Stromal cell of bone marrow (primary cell): ENCODE results near the gene PHLDA3.
A peak's percentile ranks its signal among the peaks of the same experiment; 100 is the strongest.
"Not testable (repeated sequence)": the region's sequence is repeated elsewhere in the genome, so short reads cannot be mapped to it uniquely, and the experiment has no call there.

Source experiments
- DNase-seq: peaks from one replicate; pipeline ENCODE4 v3.0.0-alpha.2; 2012; ENCODE audit warnings: low read depth

The PHLDA3 gene

DNA sequence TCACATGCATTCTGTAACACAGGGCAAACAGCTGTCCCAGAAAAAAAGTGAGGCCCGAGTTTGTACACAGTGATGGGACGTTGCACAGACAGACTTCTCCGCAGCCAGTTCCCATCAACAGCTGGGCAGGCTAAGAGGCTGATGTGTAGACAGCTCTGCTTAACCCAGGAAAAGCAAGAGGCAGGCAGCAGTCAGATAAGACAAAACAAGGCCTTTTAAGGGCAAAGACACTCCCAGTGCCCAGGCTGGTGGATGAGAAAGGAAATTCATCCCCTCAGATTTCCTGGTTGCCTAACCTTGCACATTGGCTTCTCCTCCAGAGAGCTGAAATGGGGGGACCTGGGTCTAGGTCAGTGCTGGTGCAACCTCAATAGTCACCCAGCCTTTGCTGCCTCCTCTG is 17.2 kb upstream of the PHLDA3 start:
- DNase-seq = no peak

DNA sequence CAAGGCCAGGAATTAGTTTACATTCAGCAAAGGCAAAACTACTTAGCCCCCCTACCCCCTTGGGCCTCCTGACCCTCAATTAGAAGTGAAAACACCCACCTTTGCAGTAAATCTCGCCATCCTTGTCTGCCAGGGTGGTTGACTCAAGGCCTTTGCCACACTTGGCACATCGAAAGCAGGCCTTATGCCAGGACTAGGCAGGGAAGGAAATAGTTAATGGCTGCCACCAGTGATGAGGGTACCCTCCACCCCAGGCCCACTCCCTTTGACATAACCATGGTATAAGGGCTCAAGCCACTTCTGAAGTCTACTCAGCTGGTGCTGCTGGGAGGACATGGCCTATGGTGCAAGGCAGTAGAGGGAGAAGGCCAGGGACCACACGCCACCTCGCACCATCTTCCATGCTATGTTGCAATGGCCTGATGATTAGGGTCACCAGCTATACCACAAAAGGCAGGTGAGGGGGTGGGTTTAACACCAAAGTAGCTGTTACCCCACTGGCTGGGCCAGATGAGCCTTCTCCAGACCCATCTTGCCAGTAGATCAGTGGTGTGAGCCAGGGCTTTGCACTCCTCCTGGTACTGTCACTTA is 16.3 kb upstream of the PHLDA3 start:
- no peak for DNase-seq

DNA sequence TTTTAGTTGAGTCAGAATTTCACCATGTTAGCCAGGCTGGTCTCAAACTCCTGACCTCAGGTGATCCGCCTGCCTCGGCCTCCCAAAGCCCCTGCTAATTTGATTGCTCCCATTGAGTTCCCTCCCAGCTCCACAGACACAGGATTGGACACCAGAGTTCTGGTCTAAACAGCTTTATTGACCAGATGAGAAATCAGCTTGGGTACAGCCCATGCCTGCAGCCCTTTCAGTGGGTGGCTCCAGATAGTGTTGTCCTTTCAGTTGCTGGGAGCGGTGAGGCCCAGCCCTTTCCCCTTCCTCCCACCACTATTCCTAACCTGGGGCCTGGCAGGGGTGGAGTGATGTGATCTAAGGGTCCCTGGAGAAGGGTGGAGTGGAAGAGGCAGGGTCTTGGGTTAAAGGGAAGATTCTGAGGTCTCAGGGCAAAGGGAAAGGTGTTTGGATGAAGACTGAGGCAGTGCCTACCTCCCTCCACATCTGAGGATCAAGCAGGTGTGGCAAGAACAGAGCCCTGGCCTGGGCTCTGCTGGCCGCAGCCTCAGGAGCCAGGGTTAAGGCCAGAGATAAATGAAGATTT is 14.5 kb upstream of the PHLDA3 start:
- DNase-seq = no peak

DNA sequence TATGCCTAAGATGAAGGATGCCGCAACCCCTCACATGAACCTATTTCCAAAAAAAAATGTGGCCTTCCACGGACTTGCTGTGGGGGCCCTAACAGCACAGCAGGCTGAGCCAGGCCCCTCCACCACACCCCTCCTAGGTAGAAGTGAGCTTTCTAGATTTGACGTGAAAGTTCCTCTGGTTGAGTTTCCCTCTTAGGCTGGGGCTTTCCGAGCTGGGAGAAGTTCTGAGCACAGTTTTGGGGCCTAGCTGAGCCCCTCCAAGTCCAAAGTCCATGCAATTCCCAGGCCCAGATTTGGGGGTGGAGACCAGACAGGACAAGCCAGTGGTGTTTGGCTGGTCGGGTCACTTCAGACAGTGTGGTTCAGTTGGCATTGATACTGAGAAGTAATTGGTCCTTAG is 13.8 kb upstream of the PHLDA3 start:
- no peak for DNase-seq

DNA sequence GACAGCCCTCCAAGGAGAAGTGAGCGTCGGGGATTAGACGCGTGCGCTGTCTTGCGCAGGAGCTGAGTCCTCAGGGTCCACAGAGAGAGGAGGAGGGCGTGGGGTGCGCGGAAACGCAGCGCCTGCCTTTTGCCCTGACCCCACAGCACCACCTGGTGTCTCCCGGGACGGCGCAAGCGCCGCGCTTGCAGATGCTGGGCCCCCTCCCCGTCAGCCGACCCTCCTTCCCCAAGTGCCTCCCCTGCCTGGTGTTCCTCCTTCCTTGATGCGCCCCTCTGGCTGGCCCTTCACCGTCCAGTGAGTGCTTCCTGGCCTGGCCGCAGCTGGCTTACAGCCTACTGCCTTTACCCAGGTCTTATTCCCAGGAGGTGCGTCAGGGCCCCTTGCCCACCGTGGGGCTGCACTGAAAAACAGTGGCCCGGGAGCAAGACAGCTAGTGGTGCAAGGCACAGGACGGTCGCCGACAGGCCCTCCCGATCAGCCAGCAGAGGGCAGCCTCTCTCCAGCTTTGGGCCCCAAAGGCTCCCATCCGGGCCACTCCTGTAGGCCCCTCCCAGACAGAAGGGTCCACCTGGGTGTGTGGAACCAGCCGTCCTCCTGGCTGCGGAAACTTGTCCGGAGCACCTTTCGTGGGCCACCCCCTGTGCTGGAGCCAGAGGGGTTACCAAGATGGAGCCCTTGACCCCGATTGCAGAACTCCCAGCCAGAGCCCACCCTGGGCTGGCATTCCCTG is 12.9 kb upstream of the PHLDA3 start:
- peak; percentile 58 for DNase-seq

DNA sequence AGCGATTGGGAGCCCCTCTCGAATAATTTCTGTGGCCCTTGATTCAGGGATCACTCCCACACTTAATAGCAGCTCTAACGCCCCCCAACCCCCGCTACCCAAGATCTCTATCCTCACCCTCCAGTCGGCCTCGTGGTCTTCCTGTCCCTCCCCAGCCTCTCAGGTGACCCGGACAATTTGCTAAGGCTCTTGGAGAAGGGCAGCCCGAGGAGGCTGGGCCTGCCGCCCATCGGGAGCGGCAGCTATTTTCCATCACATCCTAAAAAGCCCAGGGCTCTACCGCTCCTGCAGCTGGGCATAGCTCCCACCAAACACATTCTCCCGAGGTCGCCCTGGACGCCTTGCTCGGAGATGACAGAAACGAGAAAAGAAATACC is 12.0 kb upstream of the PHLDA3 start:
- no peak for DNase-seq

DNA sequence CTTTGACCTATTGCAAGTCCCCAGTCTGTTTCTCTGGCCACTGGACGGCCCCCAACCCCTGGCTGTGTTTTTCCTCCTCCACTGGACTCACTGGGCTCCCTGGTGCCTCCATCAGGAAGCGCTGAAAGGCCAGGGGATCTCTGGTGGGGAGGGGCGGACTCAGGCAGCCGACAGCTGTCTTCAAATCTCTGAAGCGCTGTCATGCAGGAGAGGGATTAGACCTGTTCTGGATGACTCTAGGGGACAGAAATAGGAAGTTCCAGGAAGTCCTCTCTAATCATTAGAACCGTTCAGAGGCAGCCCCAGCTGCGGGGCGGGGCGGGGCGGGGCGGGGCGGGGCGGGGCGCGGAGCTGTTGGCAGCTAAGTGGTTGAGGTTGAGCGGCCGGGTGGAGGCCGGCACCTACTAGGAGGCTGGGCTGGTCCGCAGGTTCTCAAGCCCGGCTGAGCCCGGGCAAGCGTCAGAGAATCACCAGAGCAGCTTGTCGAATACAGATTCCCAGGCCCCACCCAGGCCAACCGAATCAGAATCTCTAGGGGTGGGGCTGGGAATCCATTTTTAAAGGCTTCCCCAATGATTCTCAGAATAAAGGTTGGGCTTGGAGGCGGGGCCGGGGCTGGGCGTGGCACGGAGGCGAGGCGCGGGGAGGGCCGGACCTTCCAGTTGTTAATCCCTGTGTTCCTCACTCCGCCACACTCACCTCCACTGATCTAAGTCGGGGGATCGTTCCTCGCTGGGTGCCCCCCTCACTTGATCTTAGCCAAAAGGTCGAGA is 11.4 kb upstream of the PHLDA3 start:
- DNase-seq = no peak

DNA sequence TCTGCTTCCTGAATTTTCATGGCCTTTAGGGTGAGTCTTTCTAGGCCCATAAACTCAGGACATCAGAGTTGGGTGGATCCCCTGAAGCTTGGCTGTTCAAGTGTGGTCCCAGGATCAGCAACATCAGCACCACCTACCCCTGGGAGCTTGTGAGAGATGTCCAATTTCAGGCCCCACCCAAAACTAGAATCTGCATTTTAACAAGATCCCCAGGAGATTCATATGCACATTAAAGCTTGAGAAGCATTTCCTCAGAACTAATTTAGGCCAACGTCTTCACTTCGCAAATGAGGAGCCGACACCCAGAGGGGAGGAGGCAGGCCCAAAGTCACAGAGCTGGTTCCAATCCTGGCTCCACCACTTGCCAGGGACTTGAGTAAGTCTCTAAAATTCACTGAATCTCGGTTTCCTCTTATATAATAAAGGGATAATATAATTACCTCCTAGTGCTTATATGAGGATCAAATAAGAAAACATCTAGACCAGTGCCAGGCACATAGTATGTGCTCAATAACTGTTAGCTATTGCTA is 10.3 kb upstream of the PHLDA3 start:
- DNase-seq = no peak

DNA sequence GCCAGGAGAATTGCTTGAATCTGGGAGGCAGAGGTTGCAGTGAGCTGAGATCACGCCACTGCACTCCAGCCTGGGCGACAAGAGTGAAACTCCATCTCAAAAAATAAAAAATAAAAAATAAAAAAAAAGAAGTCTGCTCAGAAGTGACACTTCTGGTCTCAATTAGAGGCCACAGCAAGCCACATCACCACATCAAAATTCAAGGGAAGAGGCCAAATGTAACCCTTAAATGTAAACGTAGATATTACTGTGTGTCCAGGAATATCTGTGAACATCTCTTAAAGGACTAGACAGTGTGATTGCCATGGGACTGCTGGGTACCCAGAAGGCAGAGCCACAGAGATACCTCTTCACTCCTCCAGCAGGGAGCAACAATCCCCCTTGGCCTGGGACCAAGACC is 9.7 kb upstream of the PHLDA3 start:
- DNase-seq = not testable (repeated sequence)

DNA sequence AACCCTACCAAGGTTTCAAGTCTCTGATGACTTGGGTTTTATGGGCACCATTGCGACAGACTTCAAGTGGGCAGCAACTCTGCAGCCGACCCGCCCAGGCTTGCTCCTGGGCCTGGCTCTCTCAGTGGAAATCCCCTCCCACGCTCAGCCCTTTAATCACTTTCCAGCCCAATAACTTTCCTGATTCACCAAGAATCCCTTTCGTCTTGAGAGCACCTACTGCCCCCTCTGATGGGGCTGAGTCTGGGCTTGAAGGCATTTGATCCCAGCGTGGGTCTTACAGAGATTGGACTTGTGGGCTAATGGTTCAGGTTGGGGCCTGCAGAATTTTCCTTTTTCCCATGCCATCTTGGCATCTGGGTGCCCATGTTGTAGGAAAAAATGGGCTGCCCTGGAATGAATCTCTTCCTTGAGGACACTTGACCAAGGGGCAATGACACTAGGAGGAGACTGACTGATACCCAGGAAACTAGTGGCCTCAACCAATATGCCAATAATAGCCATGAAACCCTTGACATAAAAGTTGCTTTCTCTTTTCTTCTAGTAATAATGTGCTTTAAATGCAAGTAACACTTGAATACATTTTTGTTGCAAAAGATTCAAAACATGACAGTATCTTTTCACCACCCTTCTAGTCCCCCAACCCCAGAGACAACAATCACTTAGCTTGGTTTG is 7.8 kb upstream of the PHLDA3 start:
- DNase-seq = no peak

DNA sequence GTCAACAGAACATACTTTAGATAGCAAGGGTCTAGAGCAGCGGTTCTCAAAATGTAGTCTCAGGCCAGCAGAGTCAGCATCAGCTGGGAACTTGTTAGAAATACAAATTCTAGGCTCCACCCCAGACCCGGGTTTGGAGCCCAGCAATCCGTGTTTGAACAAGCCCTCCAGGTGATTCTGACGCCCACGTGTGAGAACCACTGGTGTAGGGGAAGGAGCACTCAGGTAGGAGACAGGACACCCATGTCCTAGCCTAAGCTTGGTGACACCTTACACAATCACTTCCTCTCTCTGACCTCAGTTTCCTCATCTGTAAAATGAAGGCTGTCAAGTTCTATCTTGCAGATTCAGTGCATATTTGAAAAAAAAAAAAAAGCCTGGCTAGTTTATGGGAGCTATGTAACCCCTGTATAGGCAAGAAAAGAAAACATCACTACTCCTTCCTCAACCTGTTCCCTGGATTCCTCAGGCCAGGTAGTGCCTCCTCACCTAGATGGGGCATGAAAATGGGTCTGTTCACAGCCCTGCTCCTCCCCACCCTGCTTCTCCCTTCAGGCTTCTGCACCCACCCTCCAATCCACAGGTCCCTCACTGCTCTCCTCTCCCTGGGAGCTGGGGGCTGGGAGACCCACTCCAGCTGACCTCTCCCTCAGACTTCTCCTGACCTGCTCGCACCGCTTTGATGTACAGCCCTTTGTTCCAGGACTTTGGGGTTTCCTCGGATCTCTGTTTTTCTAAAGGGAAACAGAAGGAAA is 7.1 kb upstream of the PHLDA3 start:
- no peak for DNase-seq

DNA sequence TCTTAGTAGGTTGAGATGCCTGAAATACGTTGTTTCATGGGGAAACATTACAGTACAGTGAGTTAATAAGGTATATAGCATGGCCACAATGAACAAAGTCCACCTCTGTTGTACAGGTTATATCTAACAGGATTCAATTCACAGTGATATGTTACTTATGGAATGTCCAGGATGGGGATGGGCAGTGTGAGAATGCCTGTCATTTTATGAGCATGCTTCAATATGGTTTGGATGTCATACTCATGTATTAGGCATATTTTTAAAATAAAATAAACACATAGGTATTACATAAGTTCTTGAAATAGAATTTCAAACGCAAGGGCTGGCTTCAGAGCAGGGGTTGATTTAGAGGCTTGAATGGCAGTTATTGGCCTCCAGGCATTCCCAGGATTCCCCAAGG is 6.1 kb upstream of the PHLDA3 start:
- no peak for DNase-seq

DNA sequence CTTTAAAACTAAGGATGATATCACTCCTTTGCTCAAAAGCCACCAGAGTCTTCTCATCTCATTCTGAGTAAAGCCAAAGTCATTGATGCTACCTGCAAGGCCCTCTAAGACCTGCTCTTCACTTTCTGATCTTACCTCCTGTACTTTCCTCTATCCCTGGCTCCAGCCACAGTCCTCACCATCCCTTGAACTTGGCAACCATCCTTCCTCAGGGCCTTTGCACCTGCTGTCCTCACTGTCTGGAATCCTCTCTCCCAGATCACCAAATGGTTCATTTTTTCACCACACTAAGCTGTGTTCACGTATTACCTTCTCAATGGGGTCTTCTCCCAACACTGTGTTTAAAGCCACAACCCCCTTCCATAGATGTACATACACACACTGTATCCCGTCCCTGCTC is 4.3 kb upstream of the PHLDA3 start:
- no peak for DNase-seq

DNA sequence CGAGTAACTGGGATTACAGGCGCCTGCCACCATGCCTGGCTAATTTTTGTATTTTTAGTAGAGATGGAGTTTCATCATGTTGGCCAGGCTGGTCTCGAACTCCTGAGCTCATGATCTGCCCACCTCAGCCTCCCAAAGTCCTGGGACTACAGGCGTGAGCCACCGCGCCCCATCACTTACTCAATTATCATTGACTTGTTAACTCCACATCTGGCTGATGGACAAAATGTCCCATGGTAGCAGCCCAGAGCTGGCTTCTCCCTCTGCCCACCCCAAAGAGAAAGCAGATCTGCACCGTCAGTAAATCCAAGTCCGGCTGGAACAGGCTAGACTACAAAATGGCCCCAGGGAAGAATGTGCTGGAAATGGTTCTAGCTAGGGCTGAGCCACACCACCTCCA is 3.3 kb upstream of the PHLDA3 start:
- DNase-seq = not testable (repeated sequence)

DNA sequence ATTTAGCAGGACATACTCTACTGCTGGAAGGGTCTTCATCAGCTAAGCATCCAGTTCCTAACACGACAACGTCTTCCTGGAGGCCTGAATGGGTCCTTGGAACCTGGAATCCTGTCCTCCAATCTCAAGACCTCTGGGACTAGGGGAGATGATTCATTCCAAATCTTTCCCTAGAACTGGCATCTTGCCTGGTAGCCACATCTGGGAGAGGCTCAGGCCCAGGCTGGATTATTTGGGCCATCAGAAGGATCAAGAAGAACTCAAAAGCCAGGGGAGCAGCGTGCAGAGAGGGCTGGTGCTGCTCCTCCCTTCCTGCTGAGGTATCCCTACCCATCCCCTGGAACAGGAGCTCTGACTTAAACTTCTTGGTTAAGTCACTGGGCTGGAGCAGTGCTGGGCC is 2.8 kb upstream of the PHLDA3 start:
- peak; percentile 84 for DNase-seq

DNA sequence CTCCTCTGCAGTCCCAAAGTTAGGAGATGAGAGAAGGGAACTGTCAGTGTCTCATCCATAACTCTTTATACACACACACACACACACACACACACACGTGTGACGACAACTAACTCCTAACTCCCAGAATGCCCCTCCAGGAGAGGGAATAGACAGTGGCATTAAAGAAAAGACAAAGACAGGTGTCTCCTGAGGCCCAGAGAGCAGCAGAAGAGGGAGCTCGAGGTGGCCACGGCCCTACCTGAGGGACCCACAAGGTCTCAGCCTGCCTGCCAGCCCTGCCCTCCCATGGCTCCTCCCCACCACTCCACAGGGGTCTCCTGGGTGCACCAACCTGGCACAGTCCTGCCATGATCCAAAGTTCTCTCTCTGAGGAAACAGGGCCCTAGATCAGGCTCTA is 1.6 kb upstream of the PHLDA3 start:
- DNase-seq = no peak

DNA sequence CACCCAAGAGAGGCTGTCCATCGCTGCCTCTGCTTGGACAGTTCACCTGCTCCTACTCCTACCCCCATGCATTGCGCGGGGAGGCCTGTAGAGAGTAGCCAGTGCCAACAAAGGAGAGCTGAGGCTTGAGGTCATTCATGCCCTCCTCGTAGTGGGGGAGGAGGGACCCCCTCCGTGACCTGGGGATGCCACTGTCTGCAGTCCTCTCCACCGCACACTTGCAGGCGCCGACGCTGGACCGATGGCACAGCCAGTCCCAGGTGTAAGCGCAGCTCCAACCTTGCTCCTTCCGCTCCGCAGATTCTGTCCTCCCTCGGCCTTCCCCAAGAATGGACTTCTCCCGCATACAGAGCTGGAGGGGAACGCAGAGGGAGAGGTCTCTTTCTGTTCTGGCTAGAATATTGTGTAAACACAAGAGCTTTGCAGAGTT is 672 bp upstream of the PHLDA3 start:
- no peak for DNase-seq

DNA sequence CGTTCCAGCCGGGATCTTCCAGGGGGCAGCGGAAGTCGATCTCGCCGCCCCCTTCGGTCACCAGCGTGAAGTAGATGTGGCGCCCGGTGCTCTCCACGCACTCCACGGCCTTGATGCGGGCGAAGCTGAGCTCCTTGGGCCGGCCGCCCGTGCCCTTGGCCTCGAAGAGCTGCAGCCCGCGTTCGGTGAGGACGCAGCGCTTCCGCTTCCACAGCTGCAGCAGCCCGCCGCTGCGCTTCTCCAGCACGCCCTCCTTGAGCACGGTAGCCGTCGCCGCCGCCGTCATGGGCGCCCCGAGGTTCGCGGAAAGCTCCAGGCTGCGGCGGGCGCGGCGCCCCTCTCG is 516 bp downstream of the PHLDA3 start:
- no peak for DNase-seq

DNA sequence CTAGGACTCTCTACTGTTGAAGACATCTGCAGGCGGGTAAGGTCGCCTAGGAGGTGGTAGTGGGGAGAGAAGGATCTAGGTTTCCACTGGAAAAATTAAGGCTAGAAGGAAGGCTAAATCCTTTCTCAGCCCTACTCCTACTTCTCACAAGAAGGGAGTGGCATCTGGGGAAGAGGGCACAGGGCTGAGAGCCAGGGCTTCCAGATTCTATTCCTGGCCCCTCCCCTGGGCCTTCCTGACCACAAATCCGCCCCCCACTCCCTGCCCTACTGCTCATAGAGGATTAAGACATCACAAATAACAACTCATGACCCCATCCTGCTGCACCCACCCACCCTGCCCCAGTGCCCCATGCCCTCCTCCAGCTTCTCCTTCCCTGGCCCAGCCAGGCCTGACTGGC is 2.5 kb downstream of the PHLDA3 start:
- DNase-seq = no peak

DNA sequence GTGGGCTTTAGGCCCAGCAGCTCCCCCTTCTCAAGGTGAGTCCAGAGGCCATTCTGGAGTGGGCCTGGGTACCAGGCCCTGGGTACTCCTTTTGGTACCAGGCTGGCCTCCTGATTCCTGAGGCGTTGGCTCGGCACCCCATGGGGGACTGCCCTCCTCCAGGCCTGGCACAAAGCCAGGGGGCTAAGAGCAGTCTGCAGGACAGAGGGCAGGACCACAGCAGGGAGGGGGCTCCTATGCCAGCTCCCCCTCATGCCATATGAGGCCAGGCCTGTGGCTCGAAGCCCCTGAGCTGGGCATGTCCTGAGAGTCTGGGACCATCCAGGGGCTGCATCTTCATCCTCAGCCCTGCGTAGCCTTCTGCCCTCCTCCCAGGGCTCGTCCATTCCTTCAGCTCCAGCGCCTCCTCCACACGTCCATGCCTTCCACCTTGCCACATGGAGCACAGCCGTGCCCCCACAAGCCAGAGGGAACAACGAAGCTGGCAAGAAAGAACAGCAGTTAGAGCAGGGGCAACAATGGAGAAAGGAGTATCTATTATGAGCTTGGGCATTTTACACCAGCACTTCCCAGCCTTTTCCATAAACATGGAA is 3.2 kb downstream of the PHLDA3 start:
- DNase-seq = no peak

DNA sequence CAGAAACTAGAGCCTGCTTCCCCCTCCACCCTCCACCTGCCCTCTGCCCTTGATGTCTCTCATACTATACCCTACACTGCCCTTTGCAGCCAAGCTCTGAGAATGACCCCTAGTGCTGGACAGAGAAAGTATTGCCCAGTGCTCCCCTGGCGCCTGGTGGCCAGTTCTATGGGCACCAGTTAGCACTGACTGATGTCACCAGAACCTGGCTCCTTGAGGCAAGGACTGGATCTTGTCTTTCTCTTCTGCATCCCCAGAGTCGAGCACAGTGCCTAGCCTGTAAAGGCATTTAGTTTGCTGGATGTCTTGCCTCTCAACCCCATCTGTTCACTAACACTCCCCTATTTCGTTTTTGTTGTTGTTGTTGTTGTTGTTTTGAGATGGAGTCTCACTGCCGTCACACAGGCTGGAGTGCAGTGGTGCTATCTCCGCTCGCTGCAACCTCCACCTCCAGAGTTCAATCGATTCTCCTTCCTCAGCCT is 5.9 kb downstream of the PHLDA3 start:
- no peak for DNase-seq
